CD4-positive, alpha-beta T cell treated with Interleukin-15 for 4 hours (primary cell): ENCODE data around the gene NFIX.

Experiments
- DNase-seq: peaks from one replicate; pipeline ENCODE4 v3.0.0-alpha.2; 2020; ENCODE audit warnings: low spot score

The NFIX gene

DNA sequence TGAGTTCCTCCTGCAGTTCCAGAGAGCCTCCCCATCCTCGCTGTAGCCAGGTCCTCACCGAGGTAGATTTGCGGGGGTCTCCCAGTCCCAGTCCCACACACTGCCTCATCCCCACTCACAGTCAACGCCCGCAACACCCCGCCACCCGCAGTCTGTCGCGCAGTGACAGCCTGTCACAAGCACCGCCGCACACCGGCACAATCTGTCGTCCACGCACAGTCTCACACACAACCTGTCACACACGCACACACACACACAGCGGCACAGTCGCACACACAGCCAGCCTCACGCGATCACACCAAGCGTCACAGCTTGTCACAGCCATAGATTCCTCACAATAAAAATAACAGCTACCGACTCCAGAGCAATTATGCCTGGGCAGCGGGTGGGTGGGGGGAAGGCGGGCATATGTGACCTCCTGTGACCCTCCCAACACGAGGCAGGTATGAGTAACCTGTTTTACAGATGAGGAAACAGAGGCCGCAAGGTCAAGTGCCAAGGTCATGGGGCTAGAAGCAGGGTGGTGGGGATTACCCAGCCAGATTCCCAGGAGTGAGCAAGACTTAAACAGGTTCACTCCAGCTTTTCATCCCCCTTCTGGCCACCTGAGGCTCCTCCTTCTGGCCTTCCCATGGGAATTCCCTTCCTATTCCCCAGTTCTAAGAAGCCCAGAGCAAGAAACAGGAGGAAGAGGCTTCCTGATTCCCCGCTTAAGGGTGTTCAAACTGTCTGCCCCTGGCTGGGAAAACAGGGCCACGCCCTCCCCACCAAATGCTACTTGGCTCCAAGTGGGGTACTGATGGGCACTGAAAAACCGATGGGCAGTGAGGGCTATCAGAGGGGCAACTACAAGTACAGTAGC, 13.9 kb downstream of the NFIX start:
- no peak for DNase-seq

GRCh38 chr19:13010038-13010991, 15.0 kb downstream of the NFIX start:
- no peak for DNase-seq

- no peak for DNase-seq
Measured at GRCh38 chr19:13010992-13011652, 15.8 kb downstream of the NFIX start.

- no peak for DNase-seq
Measured at GRCh38 chr19:13011653-13012389, 16.5 kb downstream of the NFIX start.

- no peak for DNase-seq
Measured at GRCh38 chr19:13012390-13012689, 17.1 kb downstream of the NFIX start.

DNA sequence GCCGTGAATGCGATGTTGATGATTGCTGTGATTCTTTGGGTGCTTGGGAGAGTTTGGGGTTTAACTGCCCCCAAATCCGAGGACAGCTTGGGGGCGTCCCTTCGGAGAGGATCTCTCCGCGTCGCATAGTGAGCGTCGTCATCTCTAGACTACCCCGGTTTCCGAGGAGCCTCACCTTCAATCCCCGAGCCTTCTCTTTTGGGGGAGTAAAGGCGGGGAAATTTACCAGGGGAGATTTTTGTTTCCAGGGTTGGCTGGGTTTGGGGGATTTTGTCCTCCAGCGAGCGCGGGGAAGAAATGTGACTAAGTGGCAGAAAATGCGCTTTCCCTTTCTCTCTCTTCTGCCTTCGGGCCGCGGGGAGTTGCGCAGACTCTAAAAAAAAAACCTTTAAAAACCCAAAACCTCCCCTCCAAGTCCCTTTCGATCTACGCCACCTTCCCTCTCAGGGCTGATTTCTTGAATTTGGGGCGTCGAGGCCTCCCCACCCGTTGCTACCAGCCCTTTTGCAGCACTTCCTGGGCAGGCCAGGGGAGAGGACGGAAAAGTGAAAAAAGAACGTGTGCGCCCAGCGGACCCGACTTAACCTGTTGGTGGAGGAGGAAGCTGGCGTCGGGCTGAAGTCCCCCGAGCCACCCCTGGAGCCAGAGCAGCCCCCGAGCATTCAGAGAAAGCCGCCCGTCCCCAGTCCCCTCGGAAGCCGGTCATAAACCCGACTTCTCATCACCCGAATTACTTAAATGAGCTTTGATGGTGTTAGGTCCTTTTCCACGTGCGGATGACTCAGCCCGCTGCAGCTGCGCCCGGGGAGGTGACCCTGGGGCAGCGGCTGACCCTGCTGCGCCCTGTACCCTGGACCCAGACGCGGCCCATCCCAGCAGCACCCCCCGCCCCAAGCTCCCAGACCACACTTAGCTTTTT, 17.7 kb downstream of the NFIX start:
- DNase-seq = no peak

DNA sequence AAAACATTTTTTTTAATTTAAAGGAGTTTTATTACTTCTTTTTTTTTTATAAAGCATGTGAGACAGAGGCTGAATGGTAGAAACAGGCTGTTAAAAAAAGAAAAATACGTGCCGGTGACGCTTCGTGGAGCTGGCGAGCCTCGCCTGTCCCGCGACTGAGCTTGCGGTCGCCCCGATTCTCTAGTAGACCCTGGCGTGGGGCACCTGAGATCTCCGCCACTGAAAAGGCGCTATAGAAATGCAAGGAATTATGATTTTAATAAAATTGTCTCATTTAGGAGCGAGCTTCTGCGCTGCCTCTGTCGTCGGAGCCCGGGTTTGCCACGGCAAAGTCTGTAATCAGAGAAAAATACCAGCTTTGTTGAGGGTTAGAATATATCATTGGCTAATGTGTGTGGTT, 18.4 kb downstream of the NFIX start:
- DNase-seq = no peak

GRCh38 chr19:13014101-13014920, 19.0 kb downstream of the NFIX start:
- DNase-seq = no peak

- DNase-seq = no peak
Measured at GRCh38 chr19:13014921-13015280, 19.6 kb downstream of the NFIX start.

GRCh38 chr19:13015361-13016223, 20.3 kb downstream of the NFIX start:
- no peak for DNase-seq

DNA sequence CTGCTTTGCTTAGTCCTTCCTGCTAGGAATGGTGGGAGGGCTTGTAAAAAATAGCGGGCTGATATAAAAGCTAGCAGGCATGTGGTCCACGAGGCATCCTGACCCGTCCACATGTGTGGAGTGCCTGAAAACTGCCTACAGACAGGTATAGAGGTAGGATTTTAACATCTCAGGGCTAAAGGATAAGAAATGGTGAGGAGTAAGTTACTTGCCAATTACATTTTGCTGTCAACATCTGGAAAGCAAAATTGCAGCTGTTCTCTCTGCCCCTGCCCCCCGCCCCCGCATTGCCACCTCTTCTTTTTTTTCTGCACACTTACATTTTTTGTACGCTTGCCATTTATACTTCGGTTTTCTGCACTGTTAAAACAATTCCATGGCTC, 21.0 kb downstream of the NFIX start:
- no peak for DNase-seq

- DNase-seq = no peak
Measured at GRCh38 chr19:13016628-13017305, 21.5 kb downstream of the NFIX start.

GRCh38 chr19:13017306-13018034, 22.2 kb downstream of the NFIX start:
- no peak for DNase-seq

GRCh38 chr19:13018035-13018914, 23.0 kb downstream of the NFIX start:
- no peak for DNase-seq

- DNase-seq = no peak
Measured at GRCh38 chr19:13019332-13019731, 24.1 kb downstream of the NFIX start.

DNA sequence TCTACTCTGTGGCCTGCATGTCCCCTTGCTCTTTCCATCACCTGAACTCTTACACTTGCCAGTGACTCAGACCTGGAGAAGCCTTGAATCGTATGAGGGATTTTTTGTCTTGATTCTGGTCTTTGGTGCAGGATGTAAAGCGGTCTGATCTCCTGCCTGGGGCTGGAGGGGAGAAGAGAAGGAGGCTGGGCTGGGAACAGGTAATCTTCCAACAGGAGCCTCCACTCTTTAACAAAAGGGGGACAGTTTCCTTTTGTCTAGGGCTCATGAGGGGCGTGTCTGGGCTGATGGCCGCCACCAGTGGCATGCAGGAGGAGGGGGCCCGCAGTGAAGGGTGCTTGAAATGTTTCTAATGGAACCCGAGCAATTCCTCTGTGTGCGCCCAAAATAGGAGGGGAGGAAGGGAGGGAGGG, 24.7 kb downstream of the NFIX start:
- no peak for DNase-seq
